HG02763 (cell line): ENCODE data around the gene GFM1.

ENCODE experiments used
- ATAC-seq: cut with Tn5 transposase; IDR thresholded peaks from one replicate; pipeline ENCODE4 v1.9.1; 2021; ENCODE audit warnings: mild to moderate bottlenecking, moderate library complexity; ENCODE audit not compliant: unreplicated experiment

GFM1 gene

GRCh38 chr3:158644345-158644908, at the start of gene GFM1:
GFM1 (plus strand) TSS chr3:158644527; CDS start chr3:158644635, 108 bp downstream.
- ATAC-seq = peak; percentile 99

GRCh38 chr3:158600787-158601186, 43.5 kb upstream of the GFM1 start:
- ATAC-seq = no peak

GRCh38 chr3:158602227-158602626, 42.1 kb upstream of the GFM1 start:
- ATAC-seq = no peak

DNA sequence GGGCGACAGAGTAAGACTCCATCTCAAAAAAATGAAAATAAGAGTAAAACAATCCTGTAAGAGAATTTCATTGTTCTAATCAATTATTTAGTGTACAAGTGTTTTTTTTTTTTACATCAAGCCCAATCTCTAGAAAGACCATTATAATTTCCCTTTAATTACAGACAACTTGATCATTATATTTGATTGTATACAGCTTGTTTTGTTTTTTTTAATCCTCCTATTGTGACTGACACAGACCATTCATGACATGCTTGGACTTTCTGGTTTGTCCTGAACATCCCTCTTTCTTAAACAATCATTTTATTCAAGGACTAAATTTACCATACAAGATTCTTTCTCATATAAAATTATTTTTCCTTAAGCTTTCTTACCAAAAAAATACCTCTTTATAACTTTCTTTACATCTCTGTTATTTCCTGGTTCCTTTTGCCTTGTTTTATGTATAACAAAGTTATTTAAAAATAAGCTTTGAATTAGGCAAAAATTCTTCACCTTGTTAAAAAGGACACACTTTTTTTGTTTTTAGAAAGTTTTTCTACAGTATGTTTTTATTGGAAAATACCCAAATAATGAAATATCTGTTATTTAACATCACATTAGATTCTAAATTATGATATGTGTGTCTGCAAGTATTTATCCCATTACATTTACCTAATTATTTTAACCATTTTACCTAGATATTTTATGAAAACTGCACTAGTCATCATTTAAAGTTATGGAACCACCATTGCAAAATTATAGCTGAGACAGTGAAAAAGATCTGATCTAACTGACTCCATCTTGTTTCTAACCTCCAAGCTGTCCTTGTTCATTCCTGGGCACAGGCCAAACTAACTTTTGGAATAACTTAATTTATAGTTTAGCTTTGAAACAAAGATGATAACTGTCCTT, 26.1 kb upstream of the GFM1 start:
- ATAC-seq = no peak

GRCh38 chr3:158625881-158626280, 18.4 kb upstream of the GFM1 start:
- ATAC-seq = no peak

DNA sequence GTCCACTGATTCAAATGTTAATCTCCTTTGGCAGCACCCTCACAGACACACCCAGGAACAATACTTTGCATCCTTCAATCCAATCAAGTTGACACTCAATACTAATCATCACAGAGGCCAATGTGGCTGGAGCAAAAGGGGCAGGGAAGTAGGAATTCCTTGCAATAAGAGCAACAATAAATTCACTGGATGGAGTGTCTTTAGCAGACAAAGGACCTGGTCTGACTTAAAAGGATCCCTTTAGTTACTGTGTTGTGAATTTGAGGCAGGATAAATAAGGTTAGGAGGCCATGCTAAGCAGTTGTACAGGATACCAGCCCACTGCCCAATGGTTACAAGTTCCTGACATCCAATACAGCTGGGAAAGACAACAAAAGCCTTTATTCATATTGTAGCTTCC, 12.3 kb upstream of the GFM1 start:
- no peak for ATAC-seq

GRCh38 chr3:158640646-158641045, 3.7 kb upstream of the GFM1 start:
- no peak for ATAC-seq

- ATAC-seq = no peak
Measured at GRCh38 chr3:158642005-158642404, 2.3 kb upstream of the GFM1 start.

- no peak for ATAC-seq
Measured at GRCh38 chr3:158642474-158643210, 1.7 kb upstream of the GFM1 start.

GRCh38 chr3:158649791-158650190, 5.5 kb downstream of the GFM1 start:
- ATAC-seq = no peak

DNA sequence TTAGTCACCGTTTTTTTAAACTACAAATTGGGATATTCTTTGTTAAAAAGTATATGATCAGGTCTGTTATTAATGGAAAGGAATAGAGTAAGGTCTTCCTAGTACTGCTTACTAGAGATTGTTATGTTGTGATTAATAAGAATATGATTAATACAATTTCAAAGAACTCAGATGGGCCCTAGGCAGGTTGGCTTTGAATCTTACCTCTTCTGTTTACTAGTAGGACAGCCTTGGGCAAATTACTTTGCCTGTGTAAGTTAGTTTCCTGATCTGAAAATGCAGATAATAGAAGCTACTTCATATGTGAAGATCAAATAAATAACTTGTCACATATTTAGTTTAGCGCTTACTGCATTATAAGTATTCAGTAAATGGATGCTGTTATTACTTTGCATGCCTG, 6.9 kb downstream of the GFM1 start:
- no peak for ATAC-seq

DNA sequence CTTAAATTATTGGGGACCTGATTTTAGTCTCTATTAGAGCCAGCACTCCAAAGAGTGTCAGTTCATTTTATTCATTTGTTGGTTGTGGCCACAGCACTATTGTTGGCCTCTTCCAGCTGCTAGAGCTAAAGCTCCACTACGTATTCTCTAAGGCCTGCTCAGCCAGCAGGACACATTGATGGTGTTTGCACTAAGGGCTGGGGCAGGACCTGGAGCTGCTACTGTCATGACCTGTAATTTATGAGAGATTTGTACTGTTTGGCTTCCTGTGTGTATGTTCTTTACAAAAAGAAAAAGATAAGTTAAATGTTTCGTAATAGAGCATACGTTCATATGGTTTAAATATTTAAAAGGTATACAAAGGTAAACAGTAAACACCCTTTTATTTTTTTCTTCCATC, 8.1 kb downstream of the GFM1 start:
- no peak for ATAC-seq

DNA sequence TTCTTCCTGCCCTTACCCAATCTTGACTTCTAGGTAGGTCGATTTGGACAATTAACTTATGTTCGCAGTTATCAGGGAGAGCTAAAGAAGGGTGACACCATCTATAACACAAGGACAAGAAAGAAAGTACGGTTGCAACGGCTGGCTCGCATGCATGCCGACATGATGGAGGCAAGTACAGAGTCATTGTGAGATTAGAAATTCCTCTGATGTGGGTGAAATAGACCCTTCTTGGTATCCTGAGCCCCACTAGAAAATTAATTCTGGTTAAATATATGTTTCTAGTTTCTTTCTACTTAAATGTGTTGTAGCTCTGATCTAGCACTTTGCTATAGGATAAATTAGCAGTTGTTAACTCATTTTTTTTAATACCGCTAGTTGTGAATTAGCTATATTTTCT, 14.6 kb downstream of the GFM1 start:
- ATAC-seq = no peak

- ATAC-seq = peak; percentile 68
Measured at GRCh38 chr3:158659454-158660237, 15.3 kb downstream of the GFM1 start.

DNA sequence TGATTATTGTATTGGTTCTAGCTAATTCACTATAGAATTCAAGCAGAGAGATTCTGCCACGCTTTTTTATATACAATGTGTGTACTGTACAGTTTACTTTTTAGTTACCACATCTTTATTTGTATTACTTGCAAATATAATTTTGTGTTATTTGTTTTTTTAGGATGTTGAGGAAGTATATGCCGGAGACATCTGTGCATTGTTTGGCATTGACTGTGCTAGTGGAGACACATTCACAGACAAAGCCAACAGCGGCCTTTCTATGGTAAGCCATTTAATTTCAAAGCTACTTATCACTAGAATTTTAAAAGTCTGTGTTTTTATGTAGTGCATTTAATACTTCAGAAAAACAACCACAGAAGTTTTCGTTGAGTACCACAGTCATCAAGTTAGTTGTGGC, 16.4 kb downstream of the GFM1 start:
- ATAC-seq = no peak

DNA sequence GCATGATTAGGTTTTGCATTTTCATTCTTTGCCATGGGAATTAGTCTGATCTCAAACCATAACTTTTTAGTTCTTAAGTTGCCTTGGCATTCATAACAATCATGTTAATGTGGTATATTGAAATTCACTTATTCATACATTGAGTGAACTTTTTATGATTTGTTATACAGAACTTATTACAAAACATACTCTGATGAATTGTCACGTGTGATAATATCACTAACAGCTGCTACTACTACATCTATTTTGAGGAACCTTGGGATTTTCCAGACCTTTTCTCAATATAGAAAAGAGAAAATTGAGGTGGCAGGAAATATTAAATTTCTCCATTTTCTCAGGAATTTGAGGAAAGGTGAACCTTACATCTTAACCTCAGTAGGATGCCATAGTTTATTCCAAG, 18.9 kb downstream of the GFM1 start:
- ATAC-seq = no peak

GRCh38 chr3:158663832-158664231, 19.5 kb downstream of the GFM1 start:
- no peak for ATAC-seq

DNA sequence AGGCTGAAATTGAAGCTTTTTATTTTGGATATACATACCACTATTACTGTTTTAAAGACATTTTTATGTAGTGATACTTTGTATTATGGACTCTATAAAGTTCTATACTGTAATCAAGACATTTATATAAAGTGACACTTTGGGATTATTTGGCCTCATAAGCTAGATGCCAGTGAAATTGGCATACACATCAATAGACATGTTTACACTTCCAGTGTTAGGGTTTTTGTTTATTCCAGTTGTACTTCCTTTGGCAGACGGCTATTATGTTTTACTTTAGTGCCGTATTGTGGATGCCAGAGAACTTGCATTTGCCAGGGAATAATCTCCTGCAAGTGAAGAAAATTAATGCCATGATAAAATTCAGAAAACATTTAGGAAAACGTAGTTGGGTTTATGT, 22.1 kb downstream of the GFM1 start:
- ATAC-seq = no peak

GRCh38 chr3:158668506-158668905, 24.2 kb downstream of the GFM1 start:
- no peak for ATAC-seq

- no peak for ATAC-seq
Measured at GRCh38 chr3:158671821-158672214, 27.5 kb downstream of the GFM1 start.
